Pancreas (tissue), 10 donors: ENCODE data around the gene RAB1A. TPM values are rescaled to one million over a fixed set of nuclear protein-coding genes. Genes with fewer than 3 reads are reported as not detected.

ENCODE experiments used
- ATAC-seq, 4 donors: fragments of 200-7000 bp; cut with Tn5 transposase; one replicate each; pipeline versions ENCODE4 v1.8.0 to v1.9.1; 2020; ENCODE audit warnings: mild to moderate bottlenecking in 4 of 4, moderate library complexity in 4 of 4
- DNase-seq, 6 donors: peaks; one replicate each; pipeline ENCODE4 v3.0.0-alpha.2; 2020
- FAIRE-seq: peaks from 2 replicates; lab custom pipeline; 2012; peaks lifted over from hg19 to GRCh38; lab: Jason Lieb, UNC
- H3K27ac ChIP-seq, 4 donors: fragments of 200-600 bp; sonication (generic); 1 replicate in 3 of 4; 2 replicates in 1 of 4; pipeline versions ENCODE4 v1.5.0 to v1.8.0; 2020
- H3K27me3 ChIP-seq, 4 donors: fragments of 200-600 bp; one replicate each; pipeline ENCODE4 v1.8.0; 2021
- H3K36me3 ChIP-seq, 3 donors: fragments of 200-600 bp; sonication (generic) in 1 of 3; one replicate each; pipeline versions ENCODE4 v1.5.0 to v1.8.0; 2020 to 2021
- H3K4me1 ChIP-seq, 3 donors: fragments of 200-600 bp; one replicate each; pipeline ENCODE4 v1.8.0; 2021
- H3K4me3 ChIP-seq, 4 donors: fragments of 200-600 bp; sonication (generic) in 2 of 4; one replicate each; pipeline versions ENCODE4 v1.5.0 to v1.8.0; 2020 to 2021
- H3K9me3 ChIP-seq, 4 donors: fragments of 200-600 bp; one replicate each; pipeline ENCODE4 v1.8.0; 2021
- CTCF ChIP-seq, 4 donors: fragments of 200-600 bp; sonication (generic) in 3 of 4; IDR thresholded peaks; one replicate each; pipeline versions ENCODE4 v1.5.0 to v1.8.0; 2021; ENCODE audit warnings: antibody characterized with exemption in 4 of 4
- WGBS, 2 donors: extraction: QIAGEN DNeasy Blood & Tissue Kit; methylation state at CpG; one replicate each; pipeline ENCODE4 v1.1.7; 2013; 5-methylcytosine and 5-hydroxymethylcytosine counted together
- intact Hi-C, 3 donors: fragments of 100-400 bp; cut with DNase I; formaldehyde crosslinking; loops; one replicate each; pipeline versions ENCODE4 v1.11.1 to v1.14.2; 2022
- polyA plus RNA-seq, 2 donors: library from polyadenylated mRNA; stranded (reverse); fragments of 200-250 nt; gene quantifications; one replicate each; pipeline ENCODE4 v1.2.3, GENCODE V29; 2013
- total RNA-seq, 6 donors: library from RNA; stranded (reverse); fragmentation: NEBNext Ultra II Directional in 4 of 6; extraction: Animal tissue kit (Norgen Biotek cat#: 25700) in 4 of 6; gene quantifications; one replicate each; pipeline versions ENCODE4 v1.2.1 to v1.2.4, GENCODE V29; 2021 to 2023
- donor health status: healthy with polysubstance abuse.
- donor health status: DM: no; HTN: no; CAD: no; lungs with moderate emphysema.
- donor health status: DM: no; HTN: no; CAD: no.
- donor health status: control.
- donor health status: control.
- donor health status: Bipolar disorder and iron deficiency.
- donor health status: DM: yes; HTN: yes; CAD: no.
- donor health status: DM: no; HTN: no; CAD: no.
- donor health status: DM: no; HTN: no; CAD: no.
- donor health status: DM: yes; HTN: yes; CAD: no.

RAB1A gene
- total and polyA plus RNA-seq, 8 donors, result 43.1 to 84.0 (median 67.5) TPM

- Histone ChIP-seq H3K4me1 (peaks cover 0 to 5% (median 0%) of the 10 kb centered on the region in 3 donors), H3K4me3 (no peak overlapping the region), H3K36me3 (no peaks in the 10 kb centered on the region), H3K27ac (no peak overlapping the region), H3K9me3 (no peaks in the 10 kb centered on the region), H3K27me3 (no peaks in the 10 kb centered on the region)
- WGBS, 2 donors, result 95 to 96% methylated on average over 3 of the region's 3 CpGs
- ATAC-seq (no peak), DNase-seq (no peak), FAIRE-seq (no peak)
- TF ChIP-seq CTCF (IDR thresholded peaks at IDR 0.05), result no peak
- intact Hi-C loops, result no loop called here
Observed at GRCh38 chr2:65050931-65051330, 79.0 kb downstream of the RAB1A start.

DNA sequence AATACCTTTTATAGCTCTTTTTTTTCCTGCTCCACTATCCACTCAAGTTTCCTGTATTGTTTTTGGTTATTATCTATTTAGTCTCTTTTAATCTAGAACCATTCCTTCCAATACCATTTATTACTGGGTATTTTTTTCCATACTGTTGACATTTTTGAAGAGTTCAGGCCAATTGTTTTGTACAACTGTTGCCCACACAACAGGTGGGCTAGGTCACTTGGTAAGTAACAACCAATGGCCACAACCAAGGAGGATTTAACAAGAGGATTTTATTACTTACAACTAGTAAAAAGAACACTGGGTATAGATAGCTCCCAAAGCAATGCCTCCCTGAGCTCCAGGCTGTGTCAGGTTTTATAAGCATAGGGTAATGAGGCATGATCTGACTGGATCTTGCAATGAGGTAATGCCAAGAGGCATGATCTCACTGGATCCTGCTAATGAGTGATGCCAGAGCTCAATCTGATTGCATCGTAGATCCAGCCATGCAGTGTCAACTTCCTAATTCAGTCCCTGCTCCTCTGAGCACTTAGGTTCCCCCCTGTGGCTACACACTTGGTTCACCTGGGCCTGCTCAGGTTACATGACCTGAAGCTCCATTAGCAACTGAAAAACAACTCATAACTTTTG, 80.8 kb downstream of the RAB1A start:
- no peak overlapping the region for H3K27ac ChIP-seq
- no peak for DNase-seq
- no peaks in the 10 kb centered on the region for H3K27me3 ChIP-seq
- no peaks in the 10 kb centered on the region for H3K4me1 ChIP-seq
- no peaks in the 10 kb centered on the region for H3K36me3 ChIP-seq
- 83 to 89% methylated on average over 1 of the region's 1 CpG for WGBS, 2 donors
- FAIRE-seq, result no peak
- no peaks in the 10 kb centered on the region for H3K9me3 ChIP-seq
- ATAC-seq, result no peak
- intact Hi-C loops, result loop anchor here in 1 of 3 donors (10.0 kb wide), 1 partner anchor 134 kb away; no protein-coding TSS in a partner anchor
- H3K4me3 ChIP-seq, result no peak overlapping the region
- no peak for TF ChIP-seq CTCF (IDR thresholded peaks at IDR 0.05)

- no peaks in the 10 kb centered on the region for H3K4me1 ChIP-seq
- H3K36me3 ChIP-seq, result no peaks in the 10 kb centered on the region
- no peak overlapping the region for H3K4me3 ChIP-seq
- no peak for TF ChIP-seq CTCF (IDR thresholded peaks at IDR 0.05)
- no peak overlapping the region for H3K27ac ChIP-seq
- no peak for DNase-seq
- intact Hi-C loops, result loop anchor here in 1 of 3 donors (10.0 kb wide), 1 partner anchor 132 kb away; no protein-coding TSS in a partner anchor
- ATAC-seq, result no peak
- 86 to 88% methylated on average over 11 of the region's 11 CpGs for WGBS, 2 donors
- no peak for FAIRE-seq
- H3K27me3 ChIP-seq, result no peaks in the 10 kb centered on the region
- no peaks in the 10 kb centered on the region for H3K9me3 ChIP-seq
Observed at GRCh38 chr2:65046633-65047407, 83.1 kb downstream of the RAB1A start.

- intact Hi-C loops, result loop anchor here in 1 of 3 donors (10.0 kb wide), 1 partner anchor 131 kb away; no protein-coding TSS in a partner anchor
- ATAC-seq (no peak), DNase-seq (no peak), FAIRE-seq (no peak)
- TF ChIP-seq CTCF (IDR thresholded peaks at IDR 0.05), result no peak
- H3K27me3 ChIP-seq, result no peaks in the 10 kb centered on the region
- H3K9me3 ChIP-seq, result no peaks in the 10 kb centered on the region
- no peak overlapping the region for H3K27ac ChIP-seq
- no peaks in the 10 kb centered on the region for H3K36me3 ChIP-seq
- WGBS, 2 donors, result 83 to 87% methylated on average over 10 of the region's 10 CpGs
- no peaks in the 10 kb centered on the region for H3K4me1 ChIP-seq
- H3K4me3 ChIP-seq, result no peak overlapping the region
Observed at GRCh38 chr2:65045651-65046050, 84.3 kb downstream of the RAB1A start.
